Femur (tissue), 1 donor: ENCODE data around the gene SRGAP2B.
"Not testable (repeated sequence)": the region's sequence is repeated elsewhere in the genome, so short reads cannot be mapped to it uniquely, and the experiment has no call there.

Source experiments
- DNase-seq: peaks from one replicate; pipeline ENCODE4 v3.0.0-alpha.2; 2017

Gene SRGAP2B

DNA sequence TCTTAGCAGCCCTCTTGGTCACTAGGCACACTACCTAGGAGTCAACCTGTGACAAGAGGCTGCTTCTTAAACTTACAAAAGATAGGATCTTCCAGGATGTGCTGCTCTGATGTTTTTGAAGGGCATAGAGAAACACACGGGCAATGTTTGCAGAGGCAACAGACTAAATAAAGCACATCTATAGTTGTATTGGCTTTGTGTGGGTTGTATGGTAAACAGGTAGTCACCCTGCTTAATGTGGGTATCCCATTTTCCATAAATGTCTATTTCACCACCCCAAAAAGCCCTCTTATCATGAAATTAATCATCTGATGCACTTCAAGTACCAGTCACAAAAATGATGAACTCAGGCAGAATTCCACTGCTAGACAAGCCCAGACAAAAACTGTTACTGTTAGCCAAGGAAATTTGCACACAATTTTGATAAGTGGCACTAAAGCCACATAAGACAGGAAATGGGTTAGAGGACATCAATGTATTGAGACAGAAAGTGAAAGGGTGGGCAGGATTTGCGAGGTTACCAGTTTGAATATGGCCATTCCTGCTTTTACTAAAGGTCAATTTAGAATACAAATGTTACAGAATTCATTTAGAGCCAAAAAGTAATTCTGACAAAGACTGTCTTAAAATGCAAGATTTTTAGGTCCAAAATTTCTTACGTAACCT lies 205.5 kb downstream of the SRGAP2B start:
- not testable (repeated sequence) for DNase-seq

DNA sequence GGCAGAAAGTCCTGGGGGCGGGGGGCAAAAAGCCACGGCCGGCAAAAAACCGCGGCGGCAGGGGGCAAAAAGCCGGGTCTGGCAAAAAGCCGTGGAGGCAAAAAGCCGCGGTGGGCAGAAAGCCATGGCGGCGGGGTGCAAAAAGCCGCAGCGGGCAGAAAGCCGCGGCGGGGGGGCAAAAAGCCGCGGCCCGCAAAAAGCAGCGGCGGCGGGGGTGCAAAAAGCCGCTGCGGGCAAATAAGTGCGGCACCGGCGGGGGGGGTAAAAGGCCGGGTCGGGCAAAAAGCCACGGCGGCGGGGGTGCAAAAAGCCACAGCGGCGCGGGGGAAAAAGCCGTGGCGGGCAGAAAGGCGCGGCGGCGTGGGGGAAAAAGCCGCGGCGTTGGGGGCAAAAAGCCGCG lies 212.1 kb downstream of the SRGAP2B start:
- DNase-seq, result peak; percentile 47

DNA sequence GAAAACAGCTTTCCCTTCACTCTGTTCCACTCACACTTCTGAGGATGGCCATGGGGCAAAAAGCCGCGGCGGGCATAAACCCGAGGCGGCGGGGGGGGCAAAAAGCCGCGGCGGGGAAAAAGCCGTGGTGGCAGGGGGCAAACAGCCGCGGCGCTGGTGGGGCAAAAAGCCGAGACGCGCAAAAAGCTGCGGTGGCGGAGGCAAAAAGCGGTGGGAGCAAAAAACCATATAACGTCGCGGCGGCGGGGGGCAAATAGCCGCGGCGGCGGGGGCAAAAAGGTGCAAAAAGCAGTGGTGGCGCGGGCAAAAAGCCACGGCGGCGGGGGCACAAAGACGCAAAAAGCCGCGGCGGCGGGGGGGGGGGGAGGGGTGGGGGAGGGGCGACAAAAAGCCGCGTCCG lies 212.8 kb downstream of the SRGAP2B start:
- DNase-seq, result not testable (repeated sequence)

DNA sequence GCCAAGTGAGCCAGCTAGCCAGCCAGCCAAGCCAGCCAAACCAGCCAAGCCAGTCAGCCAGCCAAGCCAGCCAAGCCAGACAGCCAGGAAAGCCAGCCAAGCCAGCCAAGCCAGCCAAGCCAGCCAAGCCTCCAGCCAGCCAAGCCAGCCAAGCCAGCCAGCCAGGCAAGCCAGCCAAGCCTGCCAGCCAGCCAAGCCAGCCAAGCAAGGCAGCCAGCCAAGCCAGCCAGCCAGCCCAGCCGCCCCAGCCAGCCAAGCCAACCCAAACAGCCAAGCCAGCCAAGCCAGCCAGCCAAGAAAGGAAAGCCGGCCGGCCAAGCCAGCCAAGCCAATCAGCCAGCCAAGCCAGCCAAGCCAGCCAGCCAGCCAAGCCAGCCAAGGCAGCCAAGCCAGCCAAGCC lies 236.5 kb downstream of the SRGAP2B start:
- DNase-seq, result not testable (repeated sequence)
